Astrocyte of the spinal cord (primary cell): ENCODE results near the gene TBX1.
"Not testable (repeated sequence)": the region's sequence is repeated elsewhere in the genome, so short reads cannot be mapped to it uniquely, and the experiment has no call there.

ENCODE experiments used
- DNase-seq: peaks from one replicate; pipeline ENCODE4 v3.0.0; 2011; ENCODE audit warnings: low read depth, low spot score
- H3K4me3 ChIP-seq: 2 replicates; pipeline ENCODE4 v1.5.1; 2011; ENCODE audit warnings: low read depth, mild to moderate bottlenecking, low read length, moderate library complexity
- CTCF ChIP-seq: IDR thresholded peaks from 2 replicates; pipeline ENCODE4 v1.5.1; 2012; ENCODE audit warnings: low read depth, mild to moderate bottlenecking, low read length, inconsistent platforms
- in situ Hi-C: cut with HindIII; loops from 2 replicates; pipeline ENCODE4 v1.10.0; 2017; ENCODE audit warnings: low sequenced_read_pairs

TBX1 gene

DNA sequence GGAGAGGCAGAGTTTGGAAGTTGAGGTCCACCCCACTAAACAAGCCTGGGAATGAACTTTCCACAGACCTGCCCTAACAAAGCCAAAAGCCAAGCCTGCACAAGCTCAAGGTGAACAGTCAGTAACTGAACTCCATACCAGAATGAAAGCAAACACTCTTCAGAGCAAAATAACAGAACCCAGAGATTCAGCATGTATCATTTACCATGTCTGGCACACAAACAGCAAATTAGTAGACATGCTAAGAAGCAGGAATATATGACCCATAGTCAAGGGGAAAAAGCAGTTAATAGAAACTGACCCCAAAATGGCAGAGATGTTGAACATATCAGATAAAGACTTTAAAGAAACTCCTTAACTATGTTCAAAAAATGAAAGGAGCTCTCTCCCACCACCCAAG lies 31.3 kb downstream of the TBX1 start:
- no peak for TF ChIP-seq CTCF
- no peak overlapping the region for H3K4me3 ChIP-seq
- in situ Hi-C loops: no loop called here
- DNase-seq: no peak

GRCh38 chr22:19792383-19792896 lies 31.9 kb downstream of the TBX1 start:
- DNase-seq, H3K4me3 ChIP-seq, in situ Hi-C loops: not testable (repeated sequence)

DNA sequence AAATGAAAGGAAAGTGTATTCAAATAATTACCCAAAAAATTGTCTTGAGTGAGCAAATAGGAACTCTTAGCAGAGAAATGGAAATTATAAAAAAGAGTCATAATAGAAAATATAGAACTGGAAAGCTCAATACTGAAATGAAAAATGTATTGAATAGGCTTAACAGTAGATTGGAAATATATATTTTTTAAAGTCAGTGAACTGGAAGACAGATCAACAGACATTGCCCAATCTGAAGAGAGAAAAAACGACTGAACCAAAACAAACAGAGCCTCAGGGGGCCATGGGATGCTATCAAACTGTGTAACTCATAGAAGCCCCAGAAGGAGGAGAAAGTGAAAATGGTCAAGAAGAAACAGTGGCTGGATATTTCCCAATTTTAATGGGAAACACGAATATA lies 32.6 kb downstream of the TBX1 start:
- no peak for DNase-seq
- in situ Hi-C loops: no loop called here
- TF ChIP-seq CTCF: no peak
- H3K4me3 ChIP-seq: no peak overlapping the region

- H3K4me3 ChIP-seq: no peak overlapping the region
- DNase-seq: no peak
- TF ChIP-seq CTCF: no peak
- in situ Hi-C loops: no loop called here
Observed at GRCh38 chr22:19793661-19794310, 33.2 kb downstream of the TBX1 start.

- no peak overlapping the region for H3K4me3 ChIP-seq
- TF ChIP-seq CTCF: no peak
- in situ Hi-C loops: no loop called here
- DNase-seq: peak; percentile 42
Observed at GRCh38 chr22:19795617-19796008, 35.0 kb downstream of the TBX1 start.

DNA sequence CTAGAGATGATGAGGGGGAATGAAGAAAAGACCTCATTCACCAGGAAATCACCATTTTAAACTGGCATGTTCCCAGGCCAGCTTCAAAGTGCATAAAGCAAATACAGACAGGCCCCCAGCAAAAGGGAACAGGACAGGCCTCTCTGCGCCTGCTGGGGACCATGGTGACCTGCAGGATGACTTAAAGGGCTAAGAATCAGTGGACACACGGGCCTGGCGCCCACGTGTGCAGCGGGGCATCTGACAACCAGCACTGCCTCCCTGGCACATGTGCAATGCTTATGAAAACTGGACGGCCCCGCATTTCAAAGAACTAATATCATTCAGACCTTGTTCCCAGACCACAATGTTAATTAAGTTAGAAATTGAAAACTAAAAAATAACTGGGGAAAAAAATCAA lies 35.6 kb downstream of the TBX1 start:
- in situ Hi-C loops: no loop called here
- H3K4me3 ChIP-seq: no peak overlapping the region
- no peak for DNase-seq
- no peak for TF ChIP-seq CTCF

GRCh38 chr22:19797086-19798002 lies 36.8 kb downstream of the TBX1 start:
- TF ChIP-seq CTCF: no peak
- in situ Hi-C loops: no loop called here
- DNase-seq: no peak
- H3K4me3 ChIP-seq: no peak overlapping the region
